K562 (cell line): ENCODE data around the gene FXN. TPM values are rescaled to one million over a fixed set of nuclear protein-coding genes. Genes with fewer than 3 reads are reported as not detected.

Source experiments
- CBFA2T3 ChIP-seq: fragments of 450-650 bp; IDR thresholded peaks from 2 replicates; pipeline ENCODE4 v1.6.1; 2017
- E2F6 ChIP-seq, 2 experiments: IDR thresholded peaks; 2 replicates each; pipeline ENCODE4 v1.6.1; 2011; ENCODE audit warnings: borderline replicate concordance in 1 of 2, control low read depth in 1 of 2, low read depth in 1 of 2, low read length in 1 of 2, mild to moderate bottlenecking in 1 of 2, mixed read lengths in 1 of 2, moderate library complexity in 1 of 2; ENCODE audit not compliant: insufficient read depth in 1 of 2, insufficient read length in 1 of 2, poor library complexity in 1 of 2, severe bottlenecking in 1 of 2; ENCODE audit errors: extremely low read depth in 1 of 2
- HDAC8 ChIP-seq: fragments of 450-650 bp; IDR thresholded peaks from 2 replicates; pipeline ENCODE4 v1.6.1; 2016; ENCODE audit warnings: mild to moderate bottlenecking, missing genetic modification characterization, moderate library complexity, missing compliant biosample characterization
- MEIS2 ChIP-seq: fragments of 450-650 bp; IDR thresholded peaks from 2 replicates; pipeline ENCODE4 v1.6.1; 2014; ENCODE audit warnings: mild to moderate bottlenecking; ENCODE audit not compliant: partially characterized antibody
- RFX7 ChIP-seq: fragments of 250-450 bp; sonication (Bioruptor Pico); IDR thresholded peaks from 2 replicates; pipeline ENCODE4 v1.5.1; 2021; ENCODE audit warnings: mild to moderate bottlenecking
- TCF3 ChIP-seq: sonication (generic); formaldehyde crosslinking; IDR thresholded peaks from 2 replicates; pipeline ENCODE4 v1.4.0; 2020; ENCODE audit warnings: mild to moderate bottlenecking, missing genetic modification reagents
- ZBTB11 ChIP-seq, 3 experiments: fragments of 200-800 bp in 1 of 3; fragments of 250-450 bp in 1 of 3; fragments of 450-650 bp in 1 of 3; sonication (Bioruptor Pico) in 1 of 3; sonication (Bioruptor generic) in 1 of 3; formaldehyde crosslinking in 1 of 3; IDR thresholded peaks; 2 replicates each; pipeline versions ENCODE4 v1.6.1 to v1.8.0; 2016 to 2022; ENCODE audit warnings: mild to moderate bottlenecking in 2 of 3, missing genetic modification characterization in 2 of 3, missing compliant biosample characterization in 1 of 3, moderate library complexity in 1 of 3
- ZC3H11A ChIP-seq: IDR thresholded peaks from 2 replicates; pipeline ENCODE4 v1.6.1; 2012; ENCODE audit warnings: low read depth, low read length, improper control_type of control experiment
- polyA plus RNA-seq, 8 experiments: library from polyadenylated mRNA; depleted of rRNA in 4 of 8; stranded (reverse) in 5 of 8; unstranded in 3 of 8; fragments of >200 nt; fragmentation: Nextera tagmentation in 2 of 8; fragmentation: Illumina TruSeq in 1 of 8; extraction: Ambion mirVana in 2 of 8; extraction: Trizol in 1 of 8; gene quantifications; 2 replicates each; pipeline versions ENCODE4 v1.2.1 to v1.2.3, GENCODE V29; 2011 to 2014; ENCODE audit warnings: inconsistent platforms in 1 of 8, missing spikeins in 1 of 8
- total RNA-seq, 7 experiments: library from RNA; depleted of rRNA in 6 of 7; stranded (reverse); fragments of >200 nt in 6 of 7; fragmentation: Illumina TruSeq in 2 of 7; extraction: Trizol in 2 of 7; gene quantifications; 2 replicates each; pipeline versions ENCODE4 v1.2.1 to v1.2.3, GENCODE V29; 2011 to 2021; ENCODE audit warnings: low replicate concordance in 1 of 7

FXN gene
- total and polyA plus RNA-seq, 9 of the 15 experiments (the other 6 are each of a cell fraction or from before 2014, with no cell fraction given): 7.6 to 51.5 (median 30.3) TPM

- TF ChIP-seq E2F6 (IDR thresholded peaks at IDR 0.05; ENCODE audit: borderline replicate concordance in 1 of 2, extremely low read depth in 1 of 2, insufficient read depth in 1 of 2, insufficient read length in 1 of 2, low read depth in 1 of 2, low read length in 1 of 2, poor library complexity in 1 of 2, severe bottlenecking in 1 of 2): peak in 1 of 2 experiments; percentile 52
- no peak for TF ChIP-seq RFX7 (CRISPR knock-in tag)
- TF ChIP-seq MEIS2: peak; percentile 50
- TF ChIP-seq CBFA2T3: 0 out of 2 replicates have a peak, but pooled peaks have one; percentile 9
- TF ChIP-seq ZBTB11 (CRISPR knock-in tag; IDR thresholded peaks at IDR 0.05): no peak
- no peak for TF ChIP-seq HDAC8 (tag)
- TF ChIP-seq ZC3H11A: no peak
- TF ChIP-seq TCF3 (CRISPR knock-in tag): peak; percentile 31; the same call in 1 of the 2 replicates
These were observed 36.7 kb upstream of the FXN start (continued) for GRCh38 chr9:68998812-68999211.
